AG10803 (cell line): Measurements from ENCODE around the gene SPOCK1.

Source experiments
- DNase-seq: peaks from one replicate; pipeline ENCODE4 v3.0.0; 2010; ENCODE audit warnings: low read depth
- H3K4me3 ChIP-seq: 2 replicates; pipeline ENCODE4 v1.5.1; 2011; ENCODE audit warnings: mild to moderate bottlenecking, low read length, control low read depth
- TF ChIP-seq, protein P1 (sequence below): conservative IDR thresholded peaks from 2 replicates; pipeline ENCODE4 v1.5.1; 2011; ENCODE audit warnings: mild to moderate bottlenecking, low read length, control low read depth, inconsistent platforms

SPOCK1 gene

DNA sequence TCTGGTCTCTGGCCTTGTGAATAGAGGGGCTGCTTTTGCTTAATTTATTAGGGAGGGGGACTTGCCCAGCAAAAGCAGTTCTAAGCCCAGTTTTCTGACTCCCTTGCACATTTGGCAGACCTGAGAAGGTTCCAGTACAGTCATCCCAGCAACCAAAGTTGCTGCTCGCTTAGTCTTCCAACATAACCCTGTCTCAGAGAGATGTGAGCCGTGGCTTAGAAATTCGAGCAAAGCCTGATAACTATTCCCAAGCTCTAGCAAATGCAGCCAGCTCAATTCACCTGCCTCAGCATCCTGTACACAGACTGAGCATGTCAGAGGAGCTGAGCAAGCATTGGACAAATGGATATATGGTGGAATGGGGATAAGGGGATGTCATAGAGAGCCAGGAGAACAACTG is 401.9 kb downstream of the SPOCK1 start:
- no peak for DNase-seq
- TF ChIP-seq, protein P1, sequence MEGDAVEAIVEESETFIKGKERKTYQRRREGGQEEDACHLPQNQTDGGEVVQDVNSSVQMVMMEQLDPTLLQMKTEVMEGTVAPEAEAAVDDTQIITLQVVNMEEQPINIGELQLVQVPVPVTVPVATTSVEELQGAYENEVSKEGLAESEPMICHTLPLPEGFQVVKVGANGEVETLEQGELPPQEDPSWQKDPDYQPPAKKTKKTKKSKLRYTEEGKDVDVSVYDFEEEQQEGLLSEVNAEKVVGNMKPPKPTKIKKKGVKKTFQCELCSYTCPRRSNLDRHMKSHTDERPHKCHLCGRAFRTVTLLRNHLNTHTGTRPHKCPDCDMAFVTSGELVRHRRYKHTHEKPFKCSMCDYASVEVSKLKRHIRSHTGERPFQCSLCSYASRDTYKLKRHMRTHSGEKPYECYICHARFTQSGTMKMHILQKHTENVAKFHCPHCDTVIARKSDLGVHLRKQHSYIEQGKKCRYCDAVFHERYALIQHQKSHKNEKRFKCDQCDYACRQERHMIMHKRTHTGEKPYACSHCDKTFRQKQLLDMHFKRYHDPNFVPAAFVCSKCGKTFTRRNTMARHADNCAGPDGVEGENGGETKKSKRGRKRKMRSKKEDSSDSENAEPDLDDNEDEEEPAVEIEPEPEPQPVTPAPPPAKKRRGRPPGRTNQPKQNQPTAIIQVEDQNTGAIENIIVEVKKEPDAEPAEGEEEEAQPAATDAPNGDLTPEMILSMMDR: no peak
- H3K4me3 ChIP-seq: no peak overlapping the region

DNA sequence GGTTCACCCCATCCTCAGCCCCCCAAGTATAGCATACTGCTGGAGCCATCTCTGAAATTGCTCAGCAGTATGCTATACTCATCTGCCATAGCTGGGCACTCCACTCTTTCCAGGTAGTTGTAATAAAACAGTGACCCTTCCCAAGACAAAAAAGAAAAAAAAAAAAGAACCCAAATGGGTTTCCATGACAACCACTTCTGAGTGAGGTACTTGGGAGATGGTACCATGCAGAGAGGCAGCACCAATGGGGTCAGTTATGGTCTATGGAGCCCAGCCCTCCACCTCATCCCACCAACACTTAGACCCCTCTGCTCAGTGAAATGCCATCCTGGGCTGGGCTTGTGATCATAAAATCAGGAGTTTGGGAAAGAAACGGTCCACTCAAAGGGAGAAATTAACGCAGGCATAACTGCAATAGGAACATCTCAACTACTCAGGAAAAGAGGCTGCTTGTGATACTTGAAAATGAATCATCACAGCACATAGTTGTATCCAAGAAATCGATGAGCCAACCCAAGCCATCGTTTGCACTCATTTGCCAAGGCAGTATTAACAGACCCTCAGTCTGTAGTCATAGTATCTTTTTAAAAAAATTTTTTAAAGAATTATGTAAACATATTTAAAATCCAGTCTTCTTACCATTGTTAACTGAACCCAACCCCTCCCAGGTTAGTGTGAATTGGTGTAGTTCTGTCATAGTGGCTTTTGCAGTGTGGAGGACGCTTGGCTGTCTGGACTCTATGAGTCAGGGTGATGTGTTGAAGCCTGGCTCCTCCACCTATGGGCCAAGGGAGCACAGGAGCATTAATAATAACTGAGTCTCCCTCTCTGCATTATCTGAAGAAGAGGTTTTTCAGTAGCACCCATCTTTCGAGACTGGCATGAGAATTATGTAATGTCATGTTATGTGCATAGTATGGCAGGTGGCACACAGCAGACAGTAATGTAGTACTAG is 402.7 kb downstream of the SPOCK1 start:
- DNase-seq: no peak
- TF ChIP-seq, protein P1: no peak
- H3K4me3 ChIP-seq: no peak overlapping the region

DNA sequence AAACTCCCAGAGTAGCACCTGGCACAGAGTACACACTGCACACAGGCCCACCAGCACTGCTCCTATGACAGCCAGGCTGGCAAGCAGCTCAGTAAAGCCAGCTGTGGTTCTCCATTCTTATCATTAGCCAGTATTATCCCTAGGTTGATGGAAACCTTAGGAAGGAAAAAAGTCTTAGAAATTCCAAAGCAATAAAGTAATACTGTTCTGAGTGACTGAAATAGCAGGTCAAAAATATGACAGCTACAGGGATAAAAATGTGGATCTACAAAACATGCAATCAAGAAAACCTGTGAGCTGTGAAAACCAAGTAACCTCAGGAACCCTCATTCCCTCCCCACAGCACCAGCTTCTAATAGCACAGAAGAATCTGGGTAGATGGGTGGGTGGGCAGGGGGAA is 403.5 kb downstream of the SPOCK1 start:
- TF ChIP-seq, protein P1: no peak
- no peak overlapping the region for H3K4me3 ChIP-seq
- no peak for DNase-seq

DNA sequence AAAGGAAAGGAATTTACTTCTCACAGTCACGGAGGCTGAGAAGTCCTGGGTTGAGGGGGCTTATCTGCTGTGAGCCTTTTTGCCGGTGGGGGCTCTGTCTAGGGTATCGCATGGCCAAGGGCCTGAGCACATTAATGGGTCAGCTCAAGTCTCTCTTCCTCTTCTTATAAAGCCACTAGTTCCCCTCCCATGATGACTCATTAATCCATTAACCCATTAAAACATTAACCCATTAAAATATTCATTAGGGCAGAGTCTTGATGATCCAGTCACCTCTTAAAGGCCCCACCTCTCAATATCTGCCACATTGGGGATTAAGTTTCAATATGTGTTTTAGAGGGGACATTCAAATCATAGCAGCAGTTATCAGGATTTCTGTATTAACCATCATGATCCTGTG is 406.3 kb downstream of the SPOCK1 start:
- TF ChIP-seq, protein P1: no peak
- no peak for DNase-seq

DNA sequence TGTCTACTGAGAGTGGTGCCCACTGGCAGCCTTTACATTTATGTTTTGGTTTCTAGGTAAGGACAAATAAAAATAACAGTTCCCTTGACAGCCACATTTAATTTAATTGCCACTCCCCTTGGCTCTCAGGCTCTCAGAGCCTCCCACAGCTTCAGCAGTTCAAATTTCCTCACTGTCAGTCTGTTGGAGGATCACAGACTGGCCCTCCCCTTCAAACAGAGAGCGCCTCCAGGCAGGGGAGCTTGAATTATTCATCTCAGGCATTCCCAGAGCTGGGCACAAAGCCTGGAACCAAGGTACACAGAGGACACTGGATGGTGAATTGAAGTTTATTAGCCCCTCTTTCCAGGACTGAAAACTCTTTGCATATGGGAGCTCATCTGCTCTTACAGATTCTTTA is 407.7 kb downstream of the SPOCK1 start:
- DNase-seq: no peak
- no peak overlapping the region for H3K4me3 ChIP-seq
- TF ChIP-seq, protein P1: no peak

More for the DNA sequence above, 406.3 kb downstream of the SPOCK1 start:
- H3K4me3 ChIP-seq: no peak overlapping the region

DNA sequence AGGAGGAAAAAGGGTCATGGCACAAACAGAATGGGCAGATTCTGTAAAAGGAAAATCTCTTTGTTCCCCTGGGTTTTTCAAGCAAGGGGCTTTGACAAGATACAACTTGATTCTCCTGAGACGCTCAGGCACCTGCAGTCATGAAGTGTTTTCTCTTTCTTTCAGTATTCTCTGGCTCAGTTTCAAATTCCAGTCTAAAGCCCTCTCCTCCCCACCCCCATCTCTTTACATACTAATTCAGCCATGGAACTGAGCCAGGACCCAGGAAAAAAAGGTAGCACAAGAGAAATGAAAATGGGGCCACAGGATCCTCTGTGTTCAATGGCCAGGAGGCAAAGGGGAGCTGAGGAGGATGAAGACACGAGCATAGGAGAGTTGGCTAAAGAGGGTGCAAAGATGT is 408.4 kb downstream of the SPOCK1 start:
- H3K4me3 ChIP-seq: no peak overlapping the region
- TF ChIP-seq, protein P1: no peak
- DNase-seq: no peak

DNA sequence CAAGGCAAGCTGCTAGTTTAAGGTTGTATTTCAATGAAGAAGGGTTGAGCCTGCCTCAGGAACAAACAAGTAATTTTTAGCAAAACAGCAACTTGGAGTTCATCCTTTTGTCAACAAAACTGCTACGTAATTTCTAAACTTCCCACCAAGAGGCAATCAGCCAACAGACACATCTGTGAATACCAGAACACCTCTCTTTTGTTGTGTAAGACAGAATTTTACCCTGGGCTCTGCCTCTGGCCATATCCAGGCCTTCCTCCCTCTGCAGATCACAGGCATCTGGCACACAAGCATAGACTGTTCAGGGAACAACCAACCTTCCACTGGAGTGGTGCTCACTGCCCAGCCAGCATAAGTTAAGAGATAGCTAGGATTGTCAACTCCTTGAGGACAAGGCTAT is 409.0 kb downstream of the SPOCK1 start:
- peak; percentile 53 for DNase-seq
- TF ChIP-seq, protein P1: no peak
- no peak overlapping the region for H3K4me3 ChIP-seq
